OCI-LY7 (cell line): ENCODE results near the gene GRK3. TPM values are rescaled to one million over a fixed set of nuclear protein-coding genes. Genes with fewer than 3 reads are reported as not detected.

Experiments used
- BruUV-seq: library from RNA; stranded (reverse); fragments of 400-500 nt; replicated peaks from 2 replicates; lab custom pipeline; 2021; lab: Mats Ljungman, UMichigan
- CTCF ChIA-PET: fragments of 300-600 bp; sonication (Branson Sonifier 250); formaldehyde crosslinking; loops from one replicate; lab custom pipeline; 2022; ENCODE audit warnings: antibody characterized with exemption; ENCODE audit not compliant: unreplicated experiment; lab: Charles Lee
- POLR2A ChIA-PET: fragments of 300-600 bp; sonication (Branson Sonifier 250); formaldehyde crosslinking; loops from one replicate; lab custom pipeline; 2022; ENCODE audit warnings: antibody characterized with exemption; lab: Charles Lee
- DNase-seq: peaks from one replicate; pipeline ENCODE4 v3.0.0-alpha.2; 2015; ENCODE audit warnings: low spot score
- H2AFZ ChIP-seq: fragments of 200-600 bp; sonication (generic), shearing (Covaris generic); 2 replicates; pipeline ENCODE4 v1.6.1; 2014; ENCODE audit warnings: mild to moderate bottlenecking, antibody characterized with exemption, low read length, moderate library complexity
- H3K27ac ChIP-seq: fragments of 200-600 bp; sonication (generic); 2 replicates; pipeline ENCODE4 v1.5.1; 2014; ENCODE audit warnings: mixed run types, low read depth, mild to moderate bottlenecking, moderate library complexity, low read length, inconsistent platforms; ENCODE audit not compliant: poor library complexity, severe bottlenecking
- H3K36me3 ChIP-seq: fragments of 200-600 bp; sonication (generic); 2 replicates; pipeline ENCODE4 v1.6.1; 2014; ENCODE audit warnings: mild to moderate bottlenecking, antibody characterized with exemption, low read length, moderate library complexity, mixed read lengths; ENCODE audit not compliant: insufficient read depth
- H3K4me1 ChIP-seq: fragments of 200-600 bp; sonication (generic); 2 replicates; pipeline ENCODE4 v1.5.1; 2014; ENCODE audit warnings: mild to moderate bottlenecking, low read length; ENCODE audit not compliant: insufficient read depth, poor library complexity, severe bottlenecking
- H3K4me2 ChIP-seq: fragments of 200-600 bp; sonication (generic); 2 replicates; pipeline ENCODE4 v1.6.1; 2014; ENCODE audit warnings: mild to moderate bottlenecking, low read length
- H3K4me3 ChIP-seq: fragments of 200-600 bp; sonication (generic); 2 replicates; pipeline ENCODE4 v1.5.1; 2014; ENCODE audit warnings: mild to moderate bottlenecking, low read depth, low read length; ENCODE audit not compliant: poor library complexity, severe bottlenecking
- H3K79me2 ChIP-seq: fragments of 200-600 bp; sonication (generic); 2 replicates; pipeline ENCODE4 v1.6.1; 2016; ENCODE audit warnings: low read depth, mild to moderate bottlenecking, low read length, moderate library complexity, mixed read lengths; ENCODE audit not compliant: insufficient read depth
- H3K9me2 ChIP-seq: fragments of 200-600 bp; sonication (generic); 2 replicates; pipeline ENCODE4 v1.6.1; 2016; ENCODE audit warnings: mild to moderate bottlenecking, low read length, mixed read lengths; ENCODE audit not compliant: insufficient read depth
- H3K9me3 ChIP-seq: fragments of 200-600 bp; sonication (generic); 2 replicates; pipeline ENCODE4 v1.6.1; 2014; ENCODE audit warnings: mild to moderate bottlenecking, mixed run types, low read length, mixed read lengths
- H4K20me1 ChIP-seq: fragments of 200-600 bp; sonication (generic); 2 replicates; pipeline ENCODE4 v1.6.1; 2014; ENCODE audit warnings: mild to moderate bottlenecking, antibody characterized with exemption, low read length, moderate library complexity, mixed read lengths; ENCODE audit not compliant: insufficient read depth
- CTCF ChIP-seq: fragments of 200-600 bp; sonication (generic); conservative IDR thresholded peaks from 2 replicates; pipeline ENCODE4 v1.5.1; 2014; ENCODE audit warnings: mild to moderate bottlenecking, antibody characterized with exemption, low read length, moderate library complexity, mixed read lengths
- EZH2phosphoT487 ChIP-seq: fragments of 200-600 bp; sonication (generic); IDR thresholded peaks from 2 replicates; pipeline ENCODE4 v1.6.1; 2018; ENCODE audit warnings: low read depth, borderline replicate concordance, mild to moderate bottlenecking, mixed run types, antibody characterized with exemption, low read length, moderate library complexity, mixed read lengths
- intact Hi-C: fragments of 100-400 bp; cut with micrococcal nuclease; formaldehyde crosslinking; loops from one replicate; pipeline ENCODE4 v1.10.0; 2022; ENCODE audit not compliant: unreplicated experiment
- total RNA-seq, 2 experiments: library from RNA; depleted of rRNA in 1 of 2; stranded (reverse); fragments of >200 nt in 1 of 2; shearing (Covaris generic) in 1 of 2; gene quantifications; 2 replicates each; pipeline ENCODE4 v1.2.3, GENCODE V29; 2014 to 2022

Gene GRK3
- total RNA-seq, 2 experiments from 2014 or later, result 14.2 to 39.3 TPM

GRCh38 chr22:25739659-25740344 is 175.3 kb downstream of the GRK3 start:
- H4K20me1 ChIP-seq, result no peaks in the 10 kb centered on the region
- no peaks in the 10 kb centered on the region for H3K9me3 ChIP-seq
- POLR2A ChIA-PET, result no interaction called here
- BruUV-seq, result no TSS peak
- intact Hi-C loops, result no loop called here
- H3K36me3 ChIP-seq, result no peaks in the 10 kb centered on the region
- no peak overlapping the region for H2AFZ ChIP-seq
- H3K4me3 ChIP-seq, result no peak overlapping the region
- no peaks in the 10 kb centered on the region for H3K4me1 ChIP-seq
- H3K4me2 ChIP-seq, result no peak overlapping the region
- no peaks in the 10 kb centered on the region for H3K79me2 ChIP-seq
- CTCF ChIA-PET, result no interaction called here
- TF ChIP-seq EZH2phosphoT487 (no peak), CTCF (no peak)
- H3K27ac ChIP-seq, result no peak overlapping the region
- H3K9me2 ChIP-seq, result no peaks in the 10 kb centered on the region
- no peak for DNase-seq

GRCh38 chr22:25741692-25742626 is 177.5 kb downstream of the GRK3 start, which contains the start of gene MYO18B:
Gene MYO18B, plus strand, starts transcription at chr22:25742188. Its CDS starts 18,905 bp downstream, at chr22:25761093.
- H3K9me3 ChIP-seq, result no peaks in the 10 kb centered on the region
- no peaks in the 10 kb centered on the region for H4K20me1 ChIP-seq
- no peaks in the 10 kb centered on the region for H3K4me1 ChIP-seq
- ChIA-PET CTCF (no interaction called here), POLR2A (no interaction called here)
- H3K9me2 ChIP-seq, result no peaks in the 10 kb centered on the region
- no peaks in the 10 kb centered on the region for H3K79me2 ChIP-seq
- no peak within 1 kb of the TSS for H2AFZ ChIP-seq
- no peak for DNase-seq
- no peak within 1 kb of the TSS for H3K4me3 ChIP-seq
- H3K27ac ChIP-seq, result no peak within 1 kb of the TSS
- intact Hi-C loops, result no loop called here
- BruUV-seq, result no TSS peak
- no peak for TF ChIP-seq CTCF
- TF ChIP-seq EZH2phosphoT487, result no peak
- H3K4me2 ChIP-seq, result no peak within 1 kb of the TSS
- H3K36me3 ChIP-seq, result no peaks in the 10 kb centered on the region
